Measurements from ENCODE around the gene RNF152.

Gene RNF152

DNA sequence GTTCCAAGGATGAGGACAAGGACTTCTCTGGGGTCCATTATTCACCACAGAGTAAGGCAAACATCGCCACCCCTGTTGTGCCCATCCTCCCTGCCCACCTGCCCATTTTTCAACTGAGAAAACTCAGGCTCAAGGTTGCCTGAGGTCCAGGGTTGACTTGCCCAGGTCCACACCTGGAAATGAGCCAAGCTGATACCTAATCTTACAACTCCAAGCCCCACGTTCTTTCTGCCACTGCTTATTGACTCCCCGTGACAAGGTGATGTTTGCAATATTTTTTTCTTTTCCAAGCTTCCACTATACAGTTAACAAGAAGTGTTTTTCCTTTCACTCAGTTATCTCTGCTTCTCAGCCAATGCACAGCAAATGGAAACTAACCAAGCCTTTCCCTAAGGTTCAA, 39.0 kb downstream of the RNF152 start:
- no peak for DNase-seq (ENCODE audit: low read depth)

DNA sequence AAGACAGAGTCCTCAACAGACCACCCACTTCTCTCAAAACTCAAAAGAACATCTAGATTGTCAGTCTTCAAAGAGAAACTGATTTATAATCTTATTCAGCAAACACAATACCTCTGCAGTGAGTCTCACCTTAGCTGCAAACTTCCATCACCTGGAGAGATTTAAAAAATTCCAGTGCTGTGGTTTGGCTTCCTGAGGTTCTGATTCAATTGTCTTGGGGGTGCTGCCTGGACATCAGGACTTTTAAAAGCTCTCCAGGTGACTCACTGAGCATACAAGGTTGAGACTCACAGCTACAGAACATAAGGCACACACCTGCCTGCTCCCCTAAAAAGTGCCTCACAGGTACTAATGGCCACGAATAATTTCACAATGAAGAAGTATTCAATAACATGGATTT, 40.3 kb downstream of the RNF152 start:
- DNase-seq (ENCODE audit: low read depth), result no peak

DNA sequence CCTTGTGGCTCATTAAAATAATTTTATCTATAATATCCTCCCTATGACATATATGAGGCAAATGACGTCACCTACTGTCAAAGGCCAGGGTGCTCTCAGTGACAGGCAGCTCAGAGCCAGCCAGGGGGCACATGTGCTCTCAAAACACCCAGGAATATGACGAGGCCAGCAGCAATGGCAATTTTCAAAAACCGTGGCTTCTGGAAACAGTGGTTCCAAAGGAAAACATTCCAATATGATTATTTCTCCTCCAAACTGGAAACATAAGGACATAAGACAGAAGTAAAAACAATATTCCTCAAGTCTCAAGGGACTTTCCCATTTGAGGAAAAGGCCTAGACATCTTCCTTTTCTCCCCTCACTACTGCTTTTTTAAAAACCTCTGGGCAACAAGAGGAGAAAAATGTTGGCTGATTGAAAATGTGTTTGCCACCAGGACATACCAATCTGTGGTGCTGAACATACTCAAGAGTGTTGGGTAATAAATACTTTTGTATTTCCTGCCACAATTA, 40.8 kb downstream of the RNF152 start:
- no peak for DNase-seq (ENCODE audit: low read depth)

DNA sequence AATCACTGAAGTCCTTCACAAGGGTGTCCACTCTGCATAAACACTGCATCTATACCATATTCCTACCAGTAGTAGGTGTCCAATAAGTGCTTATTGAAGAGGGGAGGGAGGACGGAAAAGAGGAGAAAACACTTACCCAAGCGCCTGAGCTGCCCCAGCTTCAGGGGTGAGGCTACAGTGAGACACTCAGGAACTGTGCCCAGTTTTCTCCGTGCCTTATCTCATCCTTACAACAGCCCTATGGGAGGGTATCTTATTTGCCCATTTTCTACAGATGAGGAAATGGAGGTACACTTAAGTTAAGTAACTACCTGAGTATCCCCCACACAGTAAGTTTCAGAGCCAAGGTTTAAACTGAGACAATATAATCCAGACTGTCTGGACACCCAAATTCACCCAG, 41.5 kb downstream of the RNF152 start:
- DNase-seq (ENCODE audit: low read depth), result no peak

DNA sequence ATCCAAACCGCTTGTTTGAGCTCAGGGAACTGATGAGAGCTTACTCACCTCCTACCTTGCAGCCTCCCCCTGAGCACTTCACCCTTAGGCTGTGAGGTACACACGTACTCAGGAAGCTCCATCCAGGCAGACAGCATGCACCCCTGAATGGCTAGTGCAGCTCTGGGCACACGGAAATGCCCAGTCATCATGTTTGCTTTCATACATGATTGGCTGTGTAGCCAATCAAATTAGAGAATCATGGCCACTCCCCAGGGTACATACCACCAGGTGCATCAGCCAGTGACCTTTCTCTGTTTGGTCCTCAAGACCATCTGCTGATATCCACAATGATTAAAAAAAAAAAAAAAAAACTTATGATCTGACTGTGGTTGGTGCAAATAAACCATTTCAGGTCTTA, 42.1 kb downstream of the RNF152 start:
- no peak for DNase-seq (ENCODE audit: low read depth)

DNA sequence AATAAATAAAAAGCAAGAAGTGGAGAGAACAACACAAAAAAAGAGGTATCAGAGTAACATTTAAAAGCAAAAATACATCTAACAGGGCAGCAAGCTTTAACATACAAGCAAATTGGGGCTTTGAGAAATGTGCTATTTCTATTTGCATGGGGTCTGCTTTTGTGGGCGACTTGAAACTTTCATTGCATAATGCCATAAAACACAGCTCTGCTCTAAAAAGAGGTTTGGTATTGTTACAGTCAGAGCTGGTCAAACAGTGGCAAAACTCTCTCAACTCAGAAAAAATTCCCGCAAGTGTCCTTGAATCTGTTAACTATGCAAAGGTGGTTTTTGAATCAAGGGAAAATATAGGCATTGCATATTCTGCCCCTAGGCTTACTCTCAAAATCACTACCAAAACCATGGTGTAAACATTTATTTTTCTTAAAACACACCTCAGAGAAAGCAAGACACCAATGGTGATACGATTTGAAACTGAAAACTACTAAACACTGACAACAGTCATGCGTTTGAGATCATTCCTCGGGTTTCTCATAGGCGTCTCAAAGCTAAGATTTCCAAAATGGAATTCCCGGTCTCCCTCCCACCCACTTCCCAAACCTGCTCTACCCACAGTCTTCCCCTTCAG, 45.5 kb downstream of the RNF152 start:
- DNase-seq (ENCODE audit: low read depth), result no peak

DNA sequence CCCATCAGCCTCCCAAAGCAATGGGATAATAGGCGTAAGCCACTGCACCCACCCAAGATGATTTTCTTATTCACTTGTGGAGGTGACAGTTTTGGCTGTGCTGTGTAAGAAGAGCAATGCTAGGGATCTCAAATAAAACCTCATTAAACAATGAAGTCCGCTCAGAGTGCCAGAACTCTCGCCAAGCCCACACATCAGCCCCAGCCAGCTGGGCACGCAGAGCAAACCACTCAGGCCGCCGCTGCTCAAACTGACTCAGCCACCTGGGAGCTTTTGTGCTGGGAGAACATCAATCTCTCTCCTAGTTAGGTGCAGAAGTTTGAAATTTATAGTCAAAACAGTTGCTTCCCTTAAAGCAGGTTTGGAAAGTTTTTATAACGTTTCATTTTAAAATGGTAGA, 47.6 kb downstream of the RNF152 start:
- no peak for DNase-seq (ENCODE audit: low read depth)

DNA sequence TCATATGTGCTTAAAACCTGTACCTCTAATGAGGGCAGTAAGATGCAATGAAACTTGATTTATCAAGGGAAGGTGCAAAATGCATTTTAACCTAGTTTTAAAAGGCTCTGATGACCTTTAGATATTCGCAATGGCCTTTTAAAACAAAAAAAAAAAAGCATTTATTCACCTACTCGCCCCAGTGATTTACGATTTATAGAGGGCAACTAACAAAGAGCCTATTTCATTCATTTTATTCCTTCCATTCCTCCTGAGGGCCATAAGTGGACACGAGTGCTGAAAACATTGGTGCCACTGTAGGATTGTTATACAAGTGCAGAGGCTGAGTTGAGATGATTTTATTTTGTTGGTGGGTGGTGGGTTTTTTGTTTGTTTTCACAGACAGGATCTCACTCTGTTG, 48.1 kb downstream of the RNF152 start:
- no peak for DNase-seq (ENCODE audit: low read depth)

DNA sequence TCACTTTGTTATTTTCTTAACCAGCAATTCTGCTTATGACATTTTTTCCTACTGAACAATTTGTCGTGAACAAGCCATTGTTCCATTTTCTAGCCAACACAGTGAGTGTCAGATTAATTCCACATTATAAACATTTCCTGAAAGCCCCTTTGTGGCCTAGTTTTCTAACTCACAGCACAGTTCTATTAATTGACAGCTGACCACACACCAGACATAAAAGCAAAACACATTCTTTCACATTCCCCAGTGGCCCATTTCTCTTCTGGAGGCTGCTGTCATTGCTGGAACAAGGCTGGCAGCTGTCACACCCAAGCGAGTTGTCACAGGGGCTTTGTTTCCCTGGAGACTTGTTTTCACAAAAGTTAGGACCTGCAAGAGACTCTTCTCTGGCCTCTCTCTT, 50.7 kb downstream of the RNF152 start:
- no peak for DNase-seq (ENCODE audit: low read depth)

DNA sequence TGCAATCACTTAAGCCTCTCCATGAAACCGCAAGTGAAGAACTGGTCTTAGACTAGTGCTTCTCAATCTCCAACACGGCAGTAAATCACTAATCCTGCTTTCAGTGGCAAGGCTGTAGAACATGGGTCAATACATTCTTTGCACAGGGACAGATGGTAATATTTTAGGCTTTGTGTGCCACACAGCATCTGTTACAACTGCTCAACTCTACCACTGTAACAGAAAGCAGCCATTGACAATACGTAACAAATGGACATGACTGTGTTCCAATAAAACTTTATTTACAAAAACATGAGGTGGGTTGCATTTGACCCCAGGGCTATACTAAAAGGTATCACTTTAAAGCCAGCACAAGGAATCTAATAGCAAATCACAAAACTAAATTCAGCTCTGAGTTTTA, 51.1 kb downstream of the RNF152 start:
- DNase-seq (ENCODE audit: low read depth), result no peak

DNA sequence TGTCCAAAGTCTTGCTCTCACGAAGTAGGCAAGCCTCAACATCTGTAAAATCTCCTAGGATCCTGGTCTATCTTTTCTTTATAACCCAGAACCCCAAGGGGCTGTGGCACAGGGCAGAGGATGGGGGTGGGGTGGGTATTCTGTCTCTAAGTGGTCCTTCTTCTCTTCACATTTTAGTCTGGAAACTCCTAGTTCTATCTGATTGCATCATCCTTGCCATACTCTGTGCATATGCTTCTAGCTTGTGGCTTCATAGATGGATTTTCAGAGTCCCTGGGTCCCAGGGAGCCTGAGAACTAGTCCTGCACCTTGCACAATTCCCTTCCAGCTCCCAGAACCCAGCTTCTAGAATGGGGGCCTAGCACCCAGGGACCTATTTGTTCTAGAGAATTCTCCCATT, 52.5 kb downstream of the RNF152 start:
- DNase-seq (ENCODE audit: low read depth), result no peak

DNA sequence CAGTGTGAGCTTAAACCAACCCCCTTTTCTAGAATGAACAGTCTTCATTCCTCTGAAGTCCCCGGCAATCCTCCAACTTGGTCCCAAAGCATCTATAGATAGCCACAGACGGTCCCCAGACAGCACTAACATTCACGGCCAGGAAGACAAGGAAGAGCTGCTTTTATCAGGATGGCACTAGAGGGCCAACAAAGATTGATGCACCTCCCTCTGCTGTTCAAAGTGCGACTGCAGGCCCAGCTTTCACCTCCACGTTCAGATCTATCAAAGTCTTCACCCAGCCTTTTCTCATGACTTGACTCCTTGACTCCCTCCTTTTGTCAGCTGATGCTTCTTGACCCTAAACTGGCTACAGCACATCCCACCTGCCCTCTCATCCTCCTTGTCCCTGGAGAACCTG, 54.3 kb downstream of the RNF152 start:
- no peak for DNase-seq (ENCODE audit: low read depth)

DNA sequence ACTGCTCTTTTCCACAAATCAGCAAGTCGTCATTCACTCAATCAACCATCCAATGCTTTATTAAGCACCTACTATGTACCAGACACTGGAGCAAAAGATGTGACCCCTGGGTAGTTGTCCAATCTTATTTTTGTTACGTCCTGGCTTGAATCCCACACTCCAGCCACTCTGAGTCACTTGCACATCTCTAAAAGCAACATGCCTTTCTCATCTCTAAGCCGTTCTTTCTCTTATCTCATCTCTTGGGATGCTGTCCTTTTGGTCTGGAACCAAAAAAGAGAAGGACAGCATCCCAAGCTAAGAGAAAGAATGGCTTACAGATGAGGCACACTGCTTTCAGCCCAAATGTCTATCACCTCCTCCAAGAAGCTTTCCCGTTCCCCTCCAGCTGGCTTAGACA, 58.8 kb downstream of the RNF152 start:
- DNase-seq (ENCODE audit: low read depth), result no peak

DNA sequence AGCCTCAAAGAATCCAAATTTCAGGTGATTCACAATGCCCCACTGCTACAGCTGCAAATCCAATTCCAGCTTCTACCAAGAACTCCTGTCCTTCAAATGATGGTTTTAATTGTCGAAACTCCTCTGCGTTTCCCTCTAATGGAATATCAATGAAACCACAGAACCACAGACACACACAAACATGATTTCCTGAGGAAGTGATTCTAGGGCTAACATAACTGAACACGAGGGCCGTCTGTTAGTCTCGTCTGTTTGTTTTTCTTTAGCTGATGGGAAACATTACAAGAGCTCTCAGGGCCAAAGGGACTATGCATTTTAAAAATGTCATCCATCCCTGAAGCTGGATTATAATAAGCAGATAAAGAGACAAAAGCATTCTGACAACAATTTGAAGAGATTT, 59.4 kb downstream of the RNF152 start:
- no peak for DNase-seq (ENCODE audit: low read depth)

DNA sequence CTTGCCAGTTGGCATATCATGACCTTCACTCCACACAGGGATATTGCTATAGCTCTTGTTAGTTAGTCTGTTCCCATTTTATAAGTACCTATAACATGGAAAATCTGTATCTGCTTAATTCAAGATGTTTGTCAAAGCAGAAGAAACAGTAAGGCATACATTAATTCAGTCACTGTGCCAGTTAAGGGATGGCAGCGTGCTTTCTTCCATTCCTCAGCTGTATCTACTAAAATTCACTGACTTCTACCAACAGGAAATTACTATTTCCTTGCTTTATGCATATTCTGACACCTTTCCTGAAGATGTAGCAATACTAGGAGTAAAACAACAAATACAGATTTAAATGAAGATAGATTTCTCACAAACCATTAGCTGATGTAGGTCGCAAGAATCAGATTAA, 59.9 kb downstream of the RNF152 start:
- no peak for DNase-seq (ENCODE audit: low read depth)

DNA sequence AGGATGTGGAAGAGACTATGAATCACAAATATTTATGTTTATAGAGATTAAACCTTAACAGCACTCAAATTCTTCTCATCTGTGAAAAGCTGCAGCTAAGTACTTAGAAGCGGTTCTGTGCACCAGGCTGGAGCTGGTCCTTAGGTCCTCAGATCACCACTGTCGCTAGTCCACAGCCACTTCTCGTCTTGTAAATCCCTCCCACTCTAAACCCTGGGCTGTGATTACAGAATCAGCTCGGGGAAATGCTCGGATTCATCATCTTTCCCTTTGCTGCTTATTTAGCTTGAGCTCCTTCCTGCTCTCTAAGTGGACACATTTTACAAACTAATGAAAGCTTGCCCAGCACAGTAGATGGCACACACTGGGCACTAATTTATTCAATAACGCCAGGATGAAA, 61.7 kb downstream of the RNF152 start:
- DNase-seq (ENCODE audit: low read depth), result no peak

DNA sequence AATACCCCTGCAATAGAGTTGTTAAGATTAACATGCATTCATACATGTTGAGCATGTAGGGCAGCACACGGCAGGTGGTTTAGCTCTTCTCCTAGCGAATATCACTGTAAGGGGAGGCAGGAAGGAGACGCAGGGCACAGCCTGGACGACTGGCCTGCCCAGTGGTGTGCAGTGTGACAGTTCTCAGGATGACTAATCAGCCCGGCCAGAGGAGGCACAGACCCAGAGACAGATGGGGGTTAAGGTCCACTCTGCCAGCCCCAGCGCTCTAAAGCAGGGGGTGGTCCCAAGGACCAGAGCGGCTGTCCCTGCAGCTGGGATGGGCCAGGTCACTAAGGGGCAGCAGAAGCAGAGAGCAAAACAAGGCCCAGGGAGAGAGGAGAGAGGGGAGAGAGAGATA, 63.7 kb downstream of the RNF152 start:
- DNase-seq (ENCODE audit: low read depth), result no peak

DNA sequence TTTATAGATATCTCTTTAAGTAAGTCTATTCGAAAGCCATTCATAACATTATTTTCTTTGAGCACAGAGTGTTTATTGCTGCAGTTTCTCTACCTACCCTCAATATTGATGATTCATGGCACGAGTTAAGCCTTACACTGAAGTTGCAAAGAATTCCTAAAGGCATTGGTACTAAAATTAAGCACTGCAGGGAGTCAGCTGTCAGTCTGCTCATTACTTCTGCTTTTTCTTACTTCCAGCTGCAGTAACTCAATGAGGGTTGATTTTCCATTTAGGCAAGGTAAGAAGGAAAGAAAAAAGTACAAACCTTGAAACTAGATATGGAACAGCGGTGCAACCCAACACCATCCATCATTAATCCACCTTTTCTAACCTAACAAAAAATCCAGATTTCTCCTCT, 65.2 kb downstream of the RNF152 start:
- no peak for DNase-seq (ENCODE audit: low read depth)

DNA sequence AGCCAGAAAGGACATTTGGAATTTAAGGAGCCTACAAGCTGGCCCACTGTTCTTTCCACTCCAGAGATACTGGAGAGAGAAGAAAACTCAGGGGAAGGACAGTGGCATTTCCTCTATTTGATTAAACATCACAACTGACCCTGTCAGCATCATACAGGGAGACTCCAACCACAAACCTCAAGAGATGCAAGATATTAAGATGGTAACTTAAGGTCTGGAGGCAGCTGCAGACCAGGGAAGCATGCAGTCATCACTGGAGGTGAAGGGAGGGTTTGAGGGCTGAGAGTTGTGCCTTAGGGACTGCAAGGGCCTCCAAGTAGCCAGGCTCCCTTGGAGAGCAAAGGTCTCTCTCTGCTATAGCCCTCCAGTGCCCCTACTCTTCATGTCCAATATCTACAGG, 67.4 kb downstream of the RNF152 start:
- no peak for DNase-seq (ENCODE audit: low read depth)

DNA sequence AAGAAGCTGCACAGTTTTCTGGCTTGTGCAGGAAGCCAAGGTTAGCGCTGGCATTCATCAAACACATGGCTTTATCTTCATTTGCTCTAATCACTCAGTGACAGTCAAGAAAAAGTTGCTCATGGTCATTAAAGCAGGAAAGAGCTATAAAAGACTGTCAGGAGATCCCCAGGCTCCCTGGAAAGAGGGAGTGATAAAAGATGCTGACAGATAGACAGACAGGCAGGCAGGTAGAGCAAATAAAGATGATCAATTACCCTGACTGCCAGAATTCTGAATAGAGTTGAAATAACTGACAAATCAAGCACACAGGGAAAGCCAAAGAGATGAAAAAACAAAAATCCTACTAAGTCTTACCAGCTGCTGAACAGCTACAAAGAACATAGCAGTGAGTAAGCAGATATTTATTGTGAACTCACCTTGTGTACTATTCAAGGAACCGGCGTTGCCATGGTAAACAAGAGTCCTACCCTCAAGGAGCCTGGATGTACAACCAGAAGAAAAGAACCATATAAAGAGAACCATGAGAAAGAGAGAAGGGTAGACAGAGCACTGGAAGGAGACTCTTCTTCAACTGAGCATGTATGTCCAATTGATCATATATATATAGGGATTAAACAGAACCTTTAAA, 68.0 kb downstream of the RNF152 start:
- DNase-seq (ENCODE audit: low read depth), result no peak

DNA sequence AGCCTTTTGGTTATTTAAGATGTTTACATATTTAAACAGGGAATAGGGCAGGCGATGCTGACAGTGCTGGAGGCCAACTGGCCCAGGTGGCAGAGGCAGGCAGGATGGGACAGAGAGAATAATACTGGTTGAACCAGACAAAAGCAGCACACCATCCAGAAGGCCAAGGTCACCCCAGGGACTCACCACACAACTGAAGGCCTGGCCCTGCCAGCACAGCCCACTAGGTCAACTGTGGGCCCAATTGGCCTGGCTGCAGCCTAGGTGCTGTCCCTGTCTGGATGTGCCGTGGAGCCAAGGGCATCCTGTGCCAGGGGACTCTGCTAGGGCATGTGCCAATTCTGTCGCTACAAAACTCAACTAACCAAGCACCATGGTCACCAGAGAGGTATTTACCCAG, 69.2 kb downstream of the RNF152 start:
- DNase-seq (ENCODE audit: low read depth), result no peak

DNA sequence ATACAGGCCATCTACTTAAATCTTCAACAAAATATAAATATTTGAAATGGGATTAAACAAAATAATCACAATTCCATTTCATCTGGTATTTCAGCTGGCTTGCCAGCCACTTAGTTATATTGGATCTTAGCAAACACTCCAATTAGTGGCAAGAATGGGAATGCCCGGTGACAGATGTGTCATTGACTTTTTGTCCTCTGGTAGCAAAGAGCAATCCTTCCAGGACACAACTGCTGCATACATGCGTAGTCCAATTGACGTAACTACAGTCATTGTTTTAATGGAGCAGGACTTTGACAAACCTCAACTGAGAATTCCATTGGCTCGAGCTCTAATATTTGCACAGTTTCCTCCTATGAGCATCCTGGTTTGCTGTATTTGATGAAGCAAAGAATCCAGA, 69.9 kb downstream of the RNF152 start:
- DNase-seq (ENCODE audit: low read depth), result no peak

DNA sequence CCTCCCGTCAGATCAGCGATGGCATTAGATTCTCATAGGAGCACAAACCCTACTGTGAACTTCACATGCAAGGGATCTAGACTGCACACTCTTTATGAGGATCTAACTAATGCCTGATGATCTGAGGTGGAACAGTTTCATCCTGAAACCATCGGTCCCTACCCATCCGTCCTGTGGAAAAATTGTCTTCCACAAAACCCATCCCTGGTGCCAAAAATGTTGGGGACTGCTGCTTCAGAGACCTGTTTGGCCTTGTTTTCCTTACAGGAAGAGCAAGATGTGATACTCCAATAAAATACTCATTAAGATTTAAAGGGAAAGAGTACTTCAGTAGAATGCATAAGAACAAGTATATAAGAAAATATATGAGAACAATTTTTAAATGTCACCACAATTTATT, 71.1 kb downstream of the RNF152 start:
- no peak for DNase-seq (ENCODE audit: low read depth)

DNA sequence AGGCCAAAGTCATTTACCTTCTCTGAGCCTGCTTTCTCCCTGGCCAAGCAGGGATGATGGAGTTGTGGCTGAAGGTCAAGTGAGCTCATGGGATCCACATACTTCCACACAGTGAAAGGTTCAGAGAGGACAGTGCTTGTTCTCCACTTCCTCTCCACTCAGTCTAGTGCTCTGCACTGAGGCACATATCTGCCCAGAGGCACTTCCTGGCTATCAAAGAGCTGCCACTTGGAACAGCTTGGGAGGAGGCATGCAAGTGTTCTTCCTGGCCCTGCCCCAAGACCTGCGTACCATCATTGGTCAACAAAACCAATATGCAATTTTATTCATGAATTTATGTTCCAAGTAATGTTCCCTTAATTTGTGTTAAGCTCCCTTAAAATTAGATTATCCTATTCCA, 71.9 kb downstream of the RNF152 start:
- no peak for DNase-seq (ENCODE audit: low read depth)
